Pancreas (tissue), 10 donors: ENCODE data around the gene TSSK2. TPM values are rescaled to one million over a fixed set of nuclear protein-coding genes. Genes with fewer than 3 reads are reported as not detected.

Source experiments
- ATAC-seq, 4 donors: fragments of 200-7000 bp; cut with Tn5 transposase; one replicate each; pipeline versions ENCODE4 v1.8.0 to v1.9.1; 2020; ENCODE audit warnings: mild to moderate bottlenecking in 4 of 4, moderate library complexity in 4 of 4
- DNase-seq, 6 donors: peaks; one replicate each; pipeline ENCODE4 v3.0.0-alpha.2; 2020
- FAIRE-seq: peaks from 2 replicates; lab custom pipeline; 2012; peaks lifted over from hg19 to GRCh38; lab: Jason Lieb, UNC
- H3K27ac ChIP-seq, 4 donors: fragments of 200-600 bp; sonication (generic); 1 replicate in 3 of 4; 2 replicates in 1 of 4; pipeline versions ENCODE4 v1.5.0 to v1.8.0; 2020
- H3K27me3 ChIP-seq, 4 donors: fragments of 200-600 bp; one replicate each; pipeline ENCODE4 v1.8.0; 2021
- H3K36me3 ChIP-seq, 3 donors: fragments of 200-600 bp; sonication (generic) in 1 of 3; one replicate each; pipeline versions ENCODE4 v1.5.0 to v1.8.0; 2020 to 2021
- H3K4me1 ChIP-seq, 3 donors: fragments of 200-600 bp; one replicate each; pipeline ENCODE4 v1.8.0; 2021
- H3K4me3 ChIP-seq, 4 donors: fragments of 200-600 bp; sonication (generic) in 2 of 4; one replicate each; pipeline versions ENCODE4 v1.5.0 to v1.8.0; 2020 to 2021
- H3K9me3 ChIP-seq, 4 donors: fragments of 200-600 bp; one replicate each; pipeline ENCODE4 v1.8.0; 2021
- WGBS, 2 donors: extraction: QIAGEN DNeasy Blood & Tissue Kit; methylation state at CpG; one replicate each; pipeline ENCODE4 v1.1.7; 2013; 5-methylcytosine and 5-hydroxymethylcytosine counted together
- intact Hi-C, 3 donors: fragments of 100-400 bp; cut with DNase I; formaldehyde crosslinking; loops; one replicate each; pipeline versions ENCODE4 v1.11.1 to v1.14.2; 2022
- polyA plus RNA-seq, 2 donors: library from polyadenylated mRNA; stranded (reverse); fragments of 200-250 nt; gene quantifications; one replicate each; pipeline ENCODE4 v1.2.3, GENCODE V29; 2013
- total RNA-seq, 6 donors: library from RNA; stranded (reverse); fragmentation: NEBNext Ultra II Directional in 4 of 6; extraction: Animal tissue kit (Norgen Biotek cat#: 25700) in 4 of 6; gene quantifications; one replicate each; pipeline versions ENCODE4 v1.2.1 to v1.2.4, GENCODE V29; 2021 to 2023
- TF ChIP-seq, protein P1 (sequence below), 4 donors: fragments of 200-600 bp; sonication (generic) in 3 of 4; IDR thresholded peaks; one replicate each; pipeline versions ENCODE4 v1.5.0 to v1.8.0; 2021; ENCODE audit warnings: antibody characterized with exemption in 4 of 4
- donor health status: healthy with polysubstance abuse.
- donor health status: DM: no; HTN: no; CAD: no; lungs with moderate emphysema.
- donor health status: DM: no; HTN: no; CAD: no.
- donor health status: control.
- donor health status: control.
- donor health status: Bipolar disorder and iron deficiency.
- donor health status: DM: yes; HTN: yes; CAD: no.
- donor health status: DM: no; HTN: no; CAD: no.
- donor health status: DM: no; HTN: no; CAD: no.
- donor health status: DM: yes; HTN: yes; CAD: no.

Gene TSSK2
- total and polyA plus RNA-seq, 8 donors: 0.08 to 0.31 (median 0.18) TPM; not detected in 4

DNA sequence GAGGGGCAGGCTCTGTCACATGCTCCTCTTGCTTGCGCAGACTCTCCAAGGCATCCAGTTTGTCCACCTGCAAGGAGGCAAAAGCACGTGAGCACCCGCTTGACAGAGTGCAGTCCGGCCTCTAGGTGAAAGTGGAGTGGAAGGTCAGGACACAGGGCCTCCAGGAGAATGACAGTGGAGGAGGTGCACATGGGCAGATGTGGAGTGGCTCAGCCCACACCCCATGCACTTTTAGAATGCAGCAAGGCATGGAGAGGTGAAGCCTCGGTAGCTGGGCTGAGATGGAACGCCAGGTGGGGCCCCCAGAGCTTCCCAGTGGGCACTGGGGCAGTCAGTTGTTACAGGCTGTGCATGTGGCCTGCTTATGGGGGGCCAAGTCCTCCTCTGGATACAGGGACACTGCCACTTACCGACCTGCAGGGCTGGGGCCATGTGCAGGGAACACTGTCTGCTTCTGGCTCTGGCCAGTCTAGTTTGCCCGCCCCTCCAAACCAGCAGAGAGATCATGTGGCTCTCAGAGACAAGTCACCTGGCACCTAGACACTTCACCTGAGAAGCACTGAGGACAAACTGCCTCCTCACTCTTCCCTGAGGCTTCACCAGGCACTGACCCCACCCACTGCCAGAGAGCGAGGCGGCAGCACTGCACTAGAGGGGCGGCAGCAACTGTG, 49.8 kb downstream of the TSSK2 start:
- TF ChIP-seq, protein P1, sequence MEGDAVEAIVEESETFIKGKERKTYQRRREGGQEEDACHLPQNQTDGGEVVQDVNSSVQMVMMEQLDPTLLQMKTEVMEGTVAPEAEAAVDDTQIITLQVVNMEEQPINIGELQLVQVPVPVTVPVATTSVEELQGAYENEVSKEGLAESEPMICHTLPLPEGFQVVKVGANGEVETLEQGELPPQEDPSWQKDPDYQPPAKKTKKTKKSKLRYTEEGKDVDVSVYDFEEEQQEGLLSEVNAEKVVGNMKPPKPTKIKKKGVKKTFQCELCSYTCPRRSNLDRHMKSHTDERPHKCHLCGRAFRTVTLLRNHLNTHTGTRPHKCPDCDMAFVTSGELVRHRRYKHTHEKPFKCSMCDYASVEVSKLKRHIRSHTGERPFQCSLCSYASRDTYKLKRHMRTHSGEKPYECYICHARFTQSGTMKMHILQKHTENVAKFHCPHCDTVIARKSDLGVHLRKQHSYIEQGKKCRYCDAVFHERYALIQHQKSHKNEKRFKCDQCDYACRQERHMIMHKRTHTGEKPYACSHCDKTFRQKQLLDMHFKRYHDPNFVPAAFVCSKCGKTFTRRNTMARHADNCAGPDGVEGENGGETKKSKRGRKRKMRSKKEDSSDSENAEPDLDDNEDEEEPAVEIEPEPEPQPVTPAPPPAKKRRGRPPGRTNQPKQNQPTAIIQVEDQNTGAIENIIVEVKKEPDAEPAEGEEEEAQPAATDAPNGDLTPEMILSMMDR (IDR thresholded peaks at IDR 0.05): no peak
- intact Hi-C loops: no loop called here
- Histone ChIP-seq H3K4me3 (no peak overlapping the region), H3K36me3 (no peaks in the 10 kb centered on the region), H3K27ac (no peak overlapping the region), H3K4me1 (peaks cover 0 to 7% (median 6%) of the 10 kb centered on the region in 3 donors), H3K9me3 (no peaks in the 10 kb centered on the region), H3K27me3 (no peaks in the 10 kb centered on the region)
- WGBS, 2 donors: 90 to 92% methylated on average over 11 of the region's 11 CpGs
- FAIRE-seq (no peak), ATAC-seq (no peak), DNase-seq (peak in 1 of 6 donors; percentile 48)

DNA sequence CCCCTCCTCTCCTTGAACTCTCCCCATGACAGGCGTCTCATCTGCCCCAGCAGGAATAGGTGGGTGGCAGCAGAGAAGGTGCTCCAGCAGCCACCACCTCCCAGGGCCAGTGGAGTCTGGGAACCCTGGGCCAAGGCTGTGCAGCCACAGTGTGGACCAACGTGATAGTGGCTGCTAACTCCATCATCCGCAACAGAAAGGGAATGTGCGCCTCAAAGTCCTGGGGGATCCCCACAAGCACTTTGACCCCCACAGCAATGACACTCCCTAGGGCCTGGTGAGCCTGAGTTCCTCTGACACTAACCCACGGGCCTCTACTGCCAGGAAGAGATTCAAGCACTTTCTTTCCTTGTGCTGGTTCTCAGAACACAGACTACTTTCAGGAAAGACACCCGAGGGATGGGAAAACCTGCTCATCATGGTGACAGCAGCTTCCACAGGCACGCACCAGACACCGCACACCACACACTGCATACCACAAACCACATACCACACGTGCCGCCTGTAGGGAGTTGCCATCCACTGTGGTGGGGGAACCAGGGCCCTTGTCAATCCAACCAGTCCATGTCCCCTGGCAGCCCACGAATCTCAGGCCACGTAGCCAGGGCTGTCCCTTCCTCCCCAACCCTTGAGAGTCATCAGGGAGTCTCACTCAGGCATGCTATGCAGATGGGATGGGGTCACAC, 50.8 kb downstream of the TSSK2 start:
- no peaks in the 10 kb centered on the region for H3K27me3 ChIP-seq
- TF ChIP-seq, protein P1 (IDR thresholded peaks at IDR 0.05): no peak
- DNase-seq (no peak), ATAC-seq (no peak), FAIRE-seq (no peak)
- intact Hi-C loops: no loop called here
- H3K36me3 ChIP-seq: no peaks in the 10 kb centered on the region
- H3K9me3 ChIP-seq: no peaks in the 10 kb centered on the region
- H3K27ac ChIP-seq: no peak overlapping the region
- no peak overlapping the region for H3K4me3 ChIP-seq
- 72 to 84% methylated on average over 12 of the region's 12 CpGs for WGBS, 2 donors
- peaks cover 0 to 6% (median 6%) of the 10 kb centered on the region in 3 donors for H3K4me1 ChIP-seq

Other genes with a start within 250 kb of the TSSK2 start
- gene DGCR6, start 225.0 kb upstream of the TSSK2 start, total RNA-seq: 1 to 10 TPM in 4 of 6 donors, under 1 TPM in 2; 0.76 to 4.1 (median 1.7) TPM
- 1 to 10 TPM; 2.2 to 2.6 TPM for gene DGCR6, start 225.0 kb upstream of the TSSK2 start, polyA plus RNA-seq
- 1 to 10 TPM in 2 of 6 donors, under 1 TPM in 4; 0.35 to 4.1 (median 0.78) TPM for gene PRODH, start 195.0 kb upstream of the TSSK2 start, total RNA-seq
- 1 to 10 TPM in 1 of 2 donors, under 1 TPM in 1; 0.65 to 1.7 TPM for gene PRODH, start 195.0 kb upstream of the TSSK2 start, polyA plus RNA-seq
- 10 to 100 TPM; 24.3 to 41.5 (median 34.7) TPM for gene DGCR2, start 8.9 kb upstream of the TSSK2 start, total RNA-seq
- 10 to 100 TPM; 26.7 to 28.7 TPM for gene DGCR2, start 8.9 kb upstream of the TSSK2 start, polyA plus RNA-seq
- 1 to 10 TPM; 5.4 to 7.3 (median 6.2) TPM for gene ESS2, start 13.3 kb downstream of the TSSK2 start, total RNA-seq
- 10 to 100 TPM; 13.3 to 14.6 TPM for gene ESS2, start 13.3 kb downstream of the TSSK2 start, polyA plus RNA-seq
- not detected for gene GSC2, start 19.0 kb downstream of the TSSK2 start, total RNA-seq
- gene GSC2, start 19.0 kb downstream of the TSSK2 start, polyA plus RNA-seq: not detected
- gene SLC25A1, start 47.4 kb downstream of the TSSK2 start, total RNA-seq: 10 to 100 TPM; 35.0 to 42.7 (median 35.9) TPM
- 10 to 100 TPM; 29.3 to 43.9 TPM for gene SLC25A1, start 47.4 kb downstream of the TSSK2 start, polyA plus RNA-seq
- gene CLTCL1, start 160.4 kb downstream of the TSSK2 start, total RNA-seq: 1 to 10 TPM; 1.7 to 2.7 (median 2.1) TPM
- 1 to 10 TPM; 4.2 to 6.4 TPM for gene CLTCL1, start 160.4 kb downstream of the TSSK2 start, polyA plus RNA-seq